GM10847 (cell line): ENCODE results near the gene ARMC9.

ENCODE experiments used
- POLR2A ChIP-seq: IDR thresholded peaks from 2 replicates; pipeline ENCODE4 v1.6.1; 2011; ENCODE audit not compliant: insufficient read length; ENCODE audit errors: extremely low read depth

The ARMC9 gene

GRCh38 chr2:231323316-231323715 is 124.9 kb downstream of the ARMC9 start:
- no peak for TF ChIP-seq POLR2A

- TF ChIP-seq POLR2A, result no peak
Measured at GRCh38 chr2:231325826-231326225, 127.4 kb downstream of the ARMC9 start.

- no peak for TF ChIP-seq POLR2A
Measured at GRCh38 chr2:231326404-231326803, 128.0 kb downstream of the ARMC9 start.

- no peak for TF ChIP-seq POLR2A
Measured at GRCh38 chr2:231330311-231330710, 131.9 kb downstream of the ARMC9 start.

- TF ChIP-seq POLR2A, result no peak
Measured at GRCh38 chr2:231331533-231331932, 133.1 kb downstream of the ARMC9 start.

- no peak for TF ChIP-seq POLR2A
Measured at GRCh38 chr2:231332388-231332787, 134.0 kb downstream of the ARMC9 start.

- no peak for TF ChIP-seq POLR2A
Measured at GRCh38 chr2:231332872-231333500, 134.6 kb downstream of the ARMC9 start.

- TF ChIP-seq POLR2A, result no peak
Measured at GRCh38 chr2:231334179-231334930, 135.9 kb downstream of the ARMC9 start.

- no peak for TF ChIP-seq POLR2A
Measured at GRCh38 chr2:231334981-231335380, 136.6 kb downstream of the ARMC9 start.

GRCh38 chr2:231335591-231335990 is 137.2 kb downstream of the ARMC9 start:
- no peak for TF ChIP-seq POLR2A

GRCh38 chr2:231336236-231336635 is 137.8 kb downstream of the ARMC9 start:
- no peak for TF ChIP-seq POLR2A

- no peak for TF ChIP-seq POLR2A
Measured at GRCh38 chr2:231336700-231337099, 138.3 kb downstream of the ARMC9 start.

GRCh38 chr2:231337807-231338759 is 139.7 kb downstream of the ARMC9 start:
- TF ChIP-seq POLR2A, result no peak

- no peak for TF ChIP-seq POLR2A
Measured at GRCh38 chr2:231339316-231339715, 140.9 kb downstream of the ARMC9 start.

GRCh38 chr2:231341100-231341499 is 142.7 kb downstream of the ARMC9 start:
- TF ChIP-seq POLR2A, result no peak
